Activated naive CD4-positive, alpha-beta T cell treated with anti-CD3 and anti-CD28 coated beads, Interleukin-2, amount 10 ng/mL, durations not matched to agents 7 days and 5 days (primary cell): Measurements from ENCODE around the gene UROC1.

Experiments used
- CTCF ChIA-PET: fragments of 350-600 bp; sonication (Branson Sonifier 250); formaldehyde crosslinking; loops from one replicate; lab custom pipeline; 2021; ENCODE audit warnings: antibody characterized with exemption; lab: Charles Lee
- DNase-seq: peaks from one replicate; pipeline ENCODE4 v3.0.0-alpha.2; 2020
- H3K27ac Mint-ChIP-seq: one replicate; pipeline ENCODE4 v1.8.0; 2021; ENCODE audit warnings: mild to moderate bottlenecking, moderate library complexity, mixed read lengths
- H3K27me3 Mint-ChIP-seq: one replicate; pipeline ENCODE4 v1.8.0; 2021; ENCODE audit warnings: mild to moderate bottlenecking, mixed read lengths
- H3K36me3 Mint-ChIP-seq: one replicate; pipeline ENCODE4 v1.8.0; 2021; ENCODE audit warnings: mixed read lengths
- H3K4me1 Mint-ChIP-seq: one replicate; pipeline ENCODE4 v1.8.0; 2021; ENCODE audit warnings: mixed read lengths
- H3K4me3 Mint-ChIP-seq: one replicate; pipeline ENCODE4 v1.8.0; 2021; ENCODE audit warnings: mild to moderate bottlenecking, moderate library complexity, mixed read lengths
- H3K9me3 Mint-ChIP-seq: one replicate; pipeline ENCODE4 v1.8.0; 2021; ENCODE audit warnings: mixed read lengths

The UROC1 gene

DNA sequence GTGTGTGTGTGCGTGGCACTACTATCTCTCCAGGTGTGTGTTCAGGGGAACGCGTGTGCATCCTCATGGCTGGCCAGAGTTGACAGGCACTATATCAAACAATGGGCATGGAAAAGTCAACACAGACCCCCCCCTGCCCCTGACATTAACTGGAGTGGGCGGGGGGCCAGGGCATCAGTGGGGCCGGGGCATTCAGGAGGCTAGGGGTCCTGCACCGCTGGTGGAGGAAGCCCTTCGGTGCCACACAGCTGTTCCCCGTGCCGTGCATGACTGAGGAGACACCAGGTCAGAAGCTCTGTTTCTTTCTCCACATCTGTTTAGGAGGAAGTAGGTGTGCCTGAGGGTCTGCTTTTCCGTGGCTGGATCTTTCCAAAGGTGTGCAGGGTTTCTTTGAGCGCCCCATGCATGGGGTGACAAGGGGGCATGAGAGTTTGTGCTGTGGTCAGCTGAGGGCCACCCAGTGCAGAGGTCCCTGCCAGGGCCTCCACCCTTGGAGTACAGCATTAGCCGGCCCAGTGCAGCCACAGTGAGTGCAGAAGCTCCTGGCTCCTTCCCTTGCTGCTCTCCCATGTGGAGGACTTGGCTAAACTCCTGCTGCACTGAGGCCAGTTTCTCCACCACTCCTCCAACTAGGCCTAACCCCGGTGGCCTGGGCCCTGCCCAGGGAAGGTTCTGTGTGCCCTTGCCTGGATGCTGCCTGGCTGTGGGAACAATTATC, 33.7 kb upstream of the UROC1 start:
- H3K4me3 Mint-ChIP-seq = no peak overlapping the region
- no peak for DNase-seq
- no peaks in the 10 kb centered on the region for H3K4me1 Mint-ChIP-seq
- CTCF ChIA-PET = interaction anchor here (1.0 kb wide), 1 partner anchor 10 kb away, joined by 4 read pairs; no protein-coding TSS in a partner anchor
- no peaks in the 10 kb centered on the region for H3K9me3 Mint-ChIP-seq
- H3K27me3 Mint-ChIP-seq = peaks cover 17% of the 10 kb centered on the region
- no peaks in the 10 kb centered on the region for H3K36me3 Mint-ChIP-seq
- H3K27ac Mint-ChIP-seq = no peak overlapping the region

- Mint-ChIP-seq H3K4me1 (no peaks in the 10 kb centered on the region), H3K4me3 (no peak overlapping the region), H3K9me3 (no peaks in the 10 kb centered on the region), H3K27me3 (peaks cover 17% of the 10 kb centered on the region), H3K27ac (no peak overlapping the region), H3K36me3 (no peaks in the 10 kb centered on the region)
- no peak for DNase-seq
- CTCF ChIA-PET = interaction anchor here (1.0 kb wide), 1 partner anchor 10 kb away, joined by 4 read pairs; no protein-coding TSS in a partner anchor
Measured at GRCh38 chr3:126550488-126551051, 33.0 kb upstream of the UROC1 start.

DNA sequence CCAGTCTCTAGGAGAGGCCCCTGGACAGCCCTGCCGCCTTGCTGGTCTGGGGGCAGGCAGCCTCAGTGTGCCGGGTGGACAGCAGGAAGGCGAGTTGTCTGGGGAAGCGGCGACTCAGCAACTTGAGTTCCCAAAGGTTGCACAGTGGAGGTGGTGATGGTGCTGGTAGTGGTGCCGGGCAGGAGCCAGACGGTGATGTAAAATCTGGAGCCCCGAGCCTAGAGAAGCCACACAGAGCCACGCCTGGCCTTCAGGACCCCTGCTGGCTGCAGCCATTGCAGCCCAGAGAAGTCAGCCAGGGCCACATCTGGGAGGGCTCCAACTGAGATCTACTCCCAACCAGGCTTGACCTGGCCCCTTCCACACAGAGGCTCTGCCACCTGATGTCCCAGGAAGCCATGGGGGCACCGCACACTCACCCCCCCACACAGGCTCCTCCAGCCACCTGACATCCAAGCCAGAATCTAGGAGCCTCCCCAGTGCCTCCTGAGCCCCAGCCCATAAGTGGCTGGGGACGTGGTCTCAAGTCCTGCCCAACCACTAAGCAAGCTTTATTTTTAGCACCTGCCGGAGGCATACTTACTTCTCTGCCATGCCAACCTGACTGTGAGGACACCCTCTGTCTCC, 32.4 kb upstream of the UROC1 start:
- no peak overlapping the region for H3K27ac Mint-ChIP-seq
- DNase-seq = peak; percentile 17
- H3K36me3 Mint-ChIP-seq = no peaks in the 10 kb centered on the region
- CTCF ChIA-PET = no interaction called here
- no peaks in the 10 kb centered on the region for H3K9me3 Mint-ChIP-seq
- H3K27me3 Mint-ChIP-seq = peaks cover 17% of the 10 kb centered on the region
- no peak overlapping the region for H3K4me3 Mint-ChIP-seq
- H3K4me1 Mint-ChIP-seq = no peaks in the 10 kb centered on the region

DNA sequence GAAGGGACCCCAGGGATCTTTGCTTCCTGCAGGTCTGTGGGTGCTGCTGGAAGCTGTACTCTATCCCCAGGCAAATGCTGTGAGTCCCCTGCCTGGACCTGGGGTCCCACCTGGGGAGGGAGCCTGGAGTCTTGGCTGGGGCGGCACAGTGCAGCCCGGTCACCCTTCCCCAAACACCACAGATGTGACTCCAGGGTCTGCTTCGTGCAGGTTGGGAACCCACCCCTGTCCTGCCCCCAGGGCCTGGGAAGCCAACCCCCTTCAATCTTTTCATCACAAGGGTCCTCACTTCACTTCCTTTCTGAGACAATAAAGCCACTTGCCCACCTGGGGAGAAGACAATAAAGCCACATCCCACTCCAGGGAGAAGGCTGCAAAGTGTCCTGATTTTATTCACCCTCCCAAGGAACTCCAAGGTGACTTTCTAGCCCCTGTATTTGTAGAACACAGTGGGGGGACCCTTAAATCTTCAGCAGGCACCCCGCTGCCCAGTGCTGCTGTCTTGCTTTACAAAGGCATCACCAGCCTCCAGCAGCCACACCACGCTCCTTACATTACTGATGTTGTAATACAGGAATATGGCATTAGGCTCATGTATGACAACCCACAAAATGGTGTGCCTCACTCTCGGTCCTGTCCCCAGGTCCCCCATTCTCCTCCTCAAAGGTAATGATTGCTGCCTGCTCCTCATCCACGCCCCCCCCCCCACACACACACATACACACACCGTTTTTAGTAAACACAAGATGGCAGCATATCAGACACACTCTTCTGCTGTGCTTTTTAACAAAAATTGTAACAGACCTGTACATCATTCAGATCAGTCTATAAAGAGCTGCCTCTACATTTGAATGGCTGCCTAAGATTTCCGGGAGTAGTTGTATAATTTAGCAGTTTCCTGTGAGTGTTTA, 31.2 kb upstream of the UROC1 start:
- no peak overlapping the region for H3K4me3 Mint-ChIP-seq
- no peaks in the 10 kb centered on the region for H3K4me1 Mint-ChIP-seq
- no peaks in the 10 kb centered on the region for H3K36me3 Mint-ChIP-seq
- H3K27me3 Mint-ChIP-seq = peaks cover 17% of the 10 kb centered on the region
- H3K9me3 Mint-ChIP-seq = no peaks in the 10 kb centered on the region
- no peak overlapping the region for H3K27ac Mint-ChIP-seq
- CTCF ChIA-PET = interaction anchor here (1.4 kb wide), 1 partner anchor 26 kb away, joined by 3 read pairs; no protein-coding TSS in a partner anchor
- DNase-seq = peak; percentile 10

DNA sequence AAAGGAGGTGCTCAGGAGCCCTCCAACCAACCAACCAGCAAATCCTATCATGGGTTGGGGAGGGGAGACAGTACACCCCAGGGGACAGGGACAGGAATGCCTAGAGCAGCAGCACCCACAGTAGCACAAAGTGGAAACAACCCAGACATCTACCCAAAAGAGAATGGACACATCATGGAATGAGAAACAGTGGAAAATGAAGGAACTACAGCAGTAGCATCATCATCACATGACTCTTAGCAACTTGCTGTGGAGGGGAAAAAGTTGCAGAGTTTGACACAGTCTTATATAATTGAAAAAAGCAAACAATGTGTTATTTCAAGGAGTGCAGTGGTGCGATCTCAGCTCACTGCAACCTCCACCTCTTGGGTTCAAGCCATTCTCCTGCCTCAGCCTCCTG, 30.1 kb upstream of the UROC1 start:
- Mint-ChIP-seq H3K4me1 (no peaks in the 10 kb centered on the region), H3K9me3 (no peaks in the 10 kb centered on the region), H3K27me3 (peaks cover 14% of the 10 kb centered on the region), H3K4me3 (no peak overlapping the region), H3K36me3 (no peaks in the 10 kb centered on the region), H3K27ac (no peak overlapping the region)
- peak; percentile 4 for DNase-seq
- CTCF ChIA-PET = interaction anchor here (1.4 kb wide), 1 partner anchor 25 kb away, joined by 3 read pairs; no protein-coding TSS in a partner anchor

DNA sequence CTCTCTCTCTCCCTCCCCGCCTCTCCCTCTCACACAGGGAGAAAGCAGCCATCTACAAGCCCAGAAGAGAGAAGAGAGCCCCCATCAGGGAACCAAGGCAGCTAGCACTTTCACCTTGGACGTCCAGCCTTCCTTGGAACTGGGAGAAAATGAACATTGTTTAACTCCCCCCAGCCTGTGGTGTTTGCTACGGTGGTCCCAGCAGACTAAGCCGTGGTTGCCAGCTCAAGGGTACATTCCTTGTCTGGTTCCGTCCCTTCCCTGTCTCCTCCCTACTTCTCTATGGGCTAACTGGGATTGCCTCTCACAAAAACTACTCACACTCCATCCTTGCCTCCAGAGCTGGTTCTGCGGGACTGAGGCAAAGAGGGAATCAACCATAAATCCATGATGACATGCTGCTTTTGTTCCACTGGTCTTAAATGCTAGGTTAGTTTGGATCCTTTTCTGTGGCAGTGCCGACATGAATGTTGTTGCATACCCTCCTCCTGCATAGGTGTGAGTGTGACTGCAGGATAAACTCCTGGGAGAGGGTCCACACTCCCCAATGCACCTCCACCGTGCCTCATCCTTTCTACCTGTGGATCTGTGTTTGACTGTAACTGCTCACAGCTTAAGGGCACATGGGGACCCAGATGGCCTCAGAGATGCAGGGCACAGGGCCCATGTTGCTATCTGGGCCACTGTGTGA, 29.1 kb upstream of the UROC1 start:
- DNase-seq = peak; percentile 5
- no peaks in the 10 kb centered on the region for H3K36me3 Mint-ChIP-seq
- no peak overlapping the region for H3K27ac Mint-ChIP-seq
- CTCF ChIA-PET = no interaction called here
- no peak overlapping the region for H3K4me3 Mint-ChIP-seq
- no peaks in the 10 kb centered on the region for H3K9me3 Mint-ChIP-seq
- no peaks in the 10 kb centered on the region for H3K4me1 Mint-ChIP-seq
- H3K27me3 Mint-ChIP-seq = peaks cover 14% of the 10 kb centered on the region

- H3K36me3 Mint-ChIP-seq = no peaks in the 10 kb centered on the region
- peak; percentile 5 for DNase-seq
- CTCF ChIA-PET = no interaction called here
- peaks cover 16% of the 10 kb centered on the region for H3K27me3 Mint-ChIP-seq
- no peak overlapping the region for H3K4me3 Mint-ChIP-seq
- H3K27ac Mint-ChIP-seq = no peak overlapping the region
- peaks cover 1% of the 10 kb centered on the region for H3K9me3 Mint-ChIP-seq
- no peaks in the 10 kb centered on the region for H3K4me1 Mint-ChIP-seq
Measured at GRCh38 chr3:126546013-126546412, 28.4 kb upstream of the UROC1 start.

DNA sequence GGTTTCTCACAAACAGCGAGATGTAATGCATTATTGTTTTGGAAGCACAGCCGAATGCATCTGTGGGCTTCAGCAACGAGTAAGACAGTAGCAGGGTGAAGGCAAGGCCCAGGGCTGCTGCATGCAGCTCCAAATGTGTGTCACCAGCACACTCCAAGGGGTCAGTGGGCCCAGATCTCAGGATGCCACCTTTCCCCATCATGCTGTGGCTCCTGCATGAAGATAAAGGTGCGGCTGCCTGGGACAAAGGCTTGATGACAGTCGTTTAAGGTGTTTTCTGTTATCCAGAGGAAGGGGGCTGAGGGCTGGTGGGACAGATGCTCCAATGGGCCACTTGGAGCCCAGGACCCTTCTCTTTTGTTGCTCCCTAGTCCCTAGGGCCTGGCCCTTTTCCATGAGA, 28.0 kb upstream of the UROC1 start:
- H3K36me3 Mint-ChIP-seq = no peaks in the 10 kb centered on the region
- peaks cover 17% of the 10 kb centered on the region for H3K27me3 Mint-ChIP-seq
- H3K4me1 Mint-ChIP-seq = peaks cover 3% of the 10 kb centered on the region
- H3K9me3 Mint-ChIP-seq = peaks cover 1% of the 10 kb centered on the region
- no peak for DNase-seq
- CTCF ChIA-PET = no interaction called here
- H3K4me3 Mint-ChIP-seq = no peak overlapping the region
- H3K27ac Mint-ChIP-seq = no peak overlapping the region

DNA sequence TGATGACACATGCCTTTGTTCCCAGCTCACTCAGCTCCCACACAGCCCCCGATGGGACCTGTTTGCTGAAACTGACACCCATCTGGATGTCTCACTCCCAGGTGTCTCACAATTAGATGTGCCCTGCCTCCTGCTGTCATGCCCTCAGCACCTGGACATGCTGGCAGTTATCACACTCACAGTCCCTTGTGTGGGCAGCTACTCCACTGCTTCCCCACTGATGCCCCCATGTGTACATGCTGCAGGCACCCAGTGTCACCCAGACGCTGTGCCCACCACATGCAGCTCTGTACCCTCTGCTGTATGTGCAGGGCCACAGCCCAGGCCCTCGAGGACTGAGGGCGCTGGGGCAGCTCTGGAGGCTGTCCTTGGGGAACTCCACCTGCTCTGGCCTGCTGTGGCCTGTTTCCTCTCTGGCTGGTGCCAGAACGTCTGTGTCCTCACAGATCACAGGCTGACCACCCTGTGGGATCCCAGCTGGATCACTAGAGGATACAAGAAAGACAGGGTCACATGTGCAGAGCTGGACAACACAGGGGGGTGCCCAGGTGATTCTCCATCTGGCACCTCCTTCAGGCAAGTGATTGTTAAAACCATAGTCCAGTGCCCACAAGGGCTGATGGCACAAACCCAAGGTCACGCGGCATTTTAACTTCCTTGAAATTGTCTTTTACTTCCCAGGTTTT, 27.2 kb upstream of the UROC1 start:
- peaks cover 2% of the 10 kb centered on the region for H3K36me3 Mint-ChIP-seq
- H3K9me3 Mint-ChIP-seq = peaks cover 4% of the 10 kb centered on the region
- no peak overlapping the region for H3K4me3 Mint-ChIP-seq
- no peak overlapping the region for H3K27ac Mint-ChIP-seq
- peaks cover 19% of the 10 kb centered on the region for H3K27me3 Mint-ChIP-seq
- CTCF ChIA-PET = no interaction called here
- peaks cover 3% of the 10 kb centered on the region for H3K4me1 Mint-ChIP-seq
- DNase-seq = no peak

GRCh38 chr3:126543457-126544061, 26.0 kb upstream of the UROC1 start:
- H3K27ac Mint-ChIP-seq = no peak overlapping the region
- H3K4me3 Mint-ChIP-seq = no peak overlapping the region
- peak; percentile 7 for DNase-seq
- H3K4me1 Mint-ChIP-seq = peaks cover 3% of the 10 kb centered on the region
- peaks cover 5% of the 10 kb centered on the region for H3K9me3 Mint-ChIP-seq
- H3K36me3 Mint-ChIP-seq = peaks cover 2% of the 10 kb centered on the region
- H3K27me3 Mint-ChIP-seq = peaks cover 18% of the 10 kb centered on the region
- CTCF ChIA-PET = no interaction called here

- H3K36me3 Mint-ChIP-seq = peaks cover 2% of the 10 kb centered on the region
- no peak overlapping the region for H3K27ac Mint-ChIP-seq
- peaks cover 5% of the 10 kb centered on the region for H3K9me3 Mint-ChIP-seq
- no peak overlapping the region for H3K4me3 Mint-ChIP-seq
- peaks cover 18% of the 10 kb centered on the region for H3K27me3 Mint-ChIP-seq
- H3K4me1 Mint-ChIP-seq = peaks cover 3% of the 10 kb centered on the region
- peak; percentile 9 for DNase-seq
- CTCF ChIA-PET = no interaction called here
Measured at GRCh38 chr3:126542340-126543241, 25.0 kb upstream of the UROC1 start.
